ENCODE measurements around the gene AXIN2.

Gene AXIN2

GRCh38 chr17:65576939-65577338 lies 15.5 kb upstream of the AXIN2 start:
- no peak for ATAC-seq (ENCODE audit: insufficient read depth, low read depth)
- no peaks in the 10 kb centered on the region for H3K9me3 ChIP-seq (ENCODE audit: insufficient read depth, low read length, severe bottlenecking)
- H4K20me1 ChIP-seq (ENCODE audit: insufficient read depth, low read length), result no peaks in the 10 kb centered on the region
- no peak overlapping the region for H2AFZ ChIP-seq (ENCODE audit: low read depth, low read length)
- no peak overlapping the region for H3K4me2 ChIP-seq (ENCODE audit: insufficient read depth, low read length)
- no peak overlapping the region for H3K27ac ChIP-seq (ENCODE audit: low read length)
- no peak overlapping the region for H3K9ac ChIP-seq (ENCODE audit: low read depth, low read length)
- no peaks in the 10 kb centered on the region for H3K4me1 ChIP-seq (ENCODE audit: insufficient read depth, low read length)
- no peak for DNase-seq
- no peaks in the 10 kb centered on the region for H3K79me2 ChIP-seq (ENCODE audit: insufficient read depth, low read length)
- no peaks in the 10 kb centered on the region for H3K27me3 ChIP-seq (ENCODE audit: insufficient read depth, low read length, poor library complexity)
- no peak overlapping the region for H3K4me3 ChIP-seq (ENCODE audit: low read depth in 1 of 2, low read length in 2 of 2)
- H3K36me3 ChIP-seq (ENCODE audit: insufficient read depth, low read length), result no peaks in the 10 kb centered on the region
- no peak for TF ChIP-seq EZH2 (IDR thresholded peaks at IDR 0.05; ENCODE audit: borderline replicate concordance, low read depth, low read length, severe bottlenecking)
- TF ChIP-seq, protein P1, sequence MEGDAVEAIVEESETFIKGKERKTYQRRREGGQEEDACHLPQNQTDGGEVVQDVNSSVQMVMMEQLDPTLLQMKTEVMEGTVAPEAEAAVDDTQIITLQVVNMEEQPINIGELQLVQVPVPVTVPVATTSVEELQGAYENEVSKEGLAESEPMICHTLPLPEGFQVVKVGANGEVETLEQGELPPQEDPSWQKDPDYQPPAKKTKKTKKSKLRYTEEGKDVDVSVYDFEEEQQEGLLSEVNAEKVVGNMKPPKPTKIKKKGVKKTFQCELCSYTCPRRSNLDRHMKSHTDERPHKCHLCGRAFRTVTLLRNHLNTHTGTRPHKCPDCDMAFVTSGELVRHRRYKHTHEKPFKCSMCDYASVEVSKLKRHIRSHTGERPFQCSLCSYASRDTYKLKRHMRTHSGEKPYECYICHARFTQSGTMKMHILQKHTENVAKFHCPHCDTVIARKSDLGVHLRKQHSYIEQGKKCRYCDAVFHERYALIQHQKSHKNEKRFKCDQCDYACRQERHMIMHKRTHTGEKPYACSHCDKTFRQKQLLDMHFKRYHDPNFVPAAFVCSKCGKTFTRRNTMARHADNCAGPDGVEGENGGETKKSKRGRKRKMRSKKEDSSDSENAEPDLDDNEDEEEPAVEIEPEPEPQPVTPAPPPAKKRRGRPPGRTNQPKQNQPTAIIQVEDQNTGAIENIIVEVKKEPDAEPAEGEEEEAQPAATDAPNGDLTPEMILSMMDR (IDR thresholded peaks at IDR 0.05; ENCODE audit: borderline replicate concordance, extremely low read depth, low read length, poor library complexity, severe bottlenecking), result no peak

GRCh38 chr17:65573282-65573602 lies 11.8 kb upstream of the AXIN2 start:
- Histone ChIP-seq H3K36me3 (ENCODE audit: insufficient read depth, low read length) (no peaks in the 10 kb centered on the region), H3K79me2 (ENCODE audit: insufficient read depth, low read length) (no peaks in the 10 kb centered on the region), H3K4me3 (ENCODE audit: low read depth in 1 of 2, low read length in 2 of 2) (no peak overlapping the region), H4K20me1 (ENCODE audit: insufficient read depth, low read length) (no peaks in the 10 kb centered on the region), H3K27me3 (ENCODE audit: insufficient read depth, low read length, poor library complexity) (no peaks in the 10 kb centered on the region), H3K9me3 (ENCODE audit: insufficient read depth, low read length, severe bottlenecking) (no peaks in the 10 kb centered on the region), H3K4me1 (ENCODE audit: insufficient read depth, low read length) (no peaks in the 10 kb centered on the region), H3K4me2 (ENCODE audit: insufficient read depth, low read length) (no peak overlapping the region), H3K27ac (ENCODE audit: low read length) (no peak overlapping the region), H2AFZ (ENCODE audit: low read depth, low read length) (no peak overlapping the region), H3K9ac (ENCODE audit: low read depth, low read length) (no peak overlapping the region)
- TF ChIP-seq, protein P1 (IDR thresholded peaks at IDR 0.05; ENCODE audit: borderline replicate concordance, extremely low read depth, low read length, poor library complexity, severe bottlenecking), result no peak
- TF ChIP-seq EZH2 (IDR thresholded peaks at IDR 0.05; ENCODE audit: borderline replicate concordance, low read depth, low read length, severe bottlenecking), result no peak
- DNase-seq (no peak), ATAC-seq (ENCODE audit: insufficient read depth, low read depth) (no peak)

- no peak overlapping the region for H3K9ac ChIP-seq (ENCODE audit: low read depth, low read length)
Measured at GRCh38 chr17:65572581-65573281, 11.3 kb upstream of the AXIN2 start.

More at GRCh38 chr17:65572581-65573281, 11.3 kb upstream of the AXIN2 start:
- Histone ChIP-seq H3K36me3 (ENCODE audit: insufficient read depth, low read length) (no peaks in the 10 kb centered on the region), H3K4me3 (ENCODE audit: low read depth in 1 of 2, low read length in 2 of 2) (no peak overlapping the region), H3K4me2 (ENCODE audit: insufficient read depth, low read length) (no peak overlapping the region), H3K4me1 (ENCODE audit: insufficient read depth, low read length) (no peaks in the 10 kb centered on the region), H3K79me2 (ENCODE audit: insufficient read depth, low read length) (no peaks in the 10 kb centered on the region), H3K9me3 (ENCODE audit: insufficient read depth, low read length, severe bottlenecking) (no peaks in the 10 kb centered on the region), H3K27ac (ENCODE audit: low read length) (no peak overlapping the region), H4K20me1 (ENCODE audit: insufficient read depth, low read length) (no peaks in the 10 kb centered on the region), H2AFZ (ENCODE audit: low read depth, low read length) (no peak overlapping the region), H3K27me3 (ENCODE audit: insufficient read depth, low read length, poor library complexity) (no peaks in the 10 kb centered on the region)
- TF ChIP-seq, protein P1 (IDR thresholded peaks at IDR 0.05; ENCODE audit: borderline replicate concordance, extremely low read depth, low read length, poor library complexity, severe bottlenecking), result no peak
- TF ChIP-seq EZH2 (IDR thresholded peaks at IDR 0.05; ENCODE audit: borderline replicate concordance, low read depth, low read length, severe bottlenecking), result no peak
- DNase-seq (no peak), ATAC-seq (ENCODE audit: insufficient read depth, low read depth) (no peak)
